Caco-2 (cell line): ENCODE data around the gene NRP1. TPM values are rescaled to one million over a fixed set of nuclear protein-coding genes. Genes with fewer than 3 reads are reported as not detected.

ENCODE experiments used
- BruUV-seq: library from RNA; stranded (reverse); fragments of 400-500 nt; replicated peaks from 2 replicates; lab custom pipeline; 2021; lab: Mats Ljungman, UMichigan
- CTCF ChIA-PET: fragments of 300-600 bp; sonication (Branson Sonifier 250); formaldehyde crosslinking; loops from one replicate; lab custom pipeline; 2022; ENCODE audit warnings: antibody characterized with exemption; lab: Charles Lee
- POLR2A ChIA-PET: fragments of 300-600 bp; sonication (Branson Sonifier 250); formaldehyde crosslinking; loops from one replicate; lab custom pipeline; 2022; ENCODE audit warnings: antibody characterized with exemption; lab: Charles Lee
- DNase-seq, 2 experiments: peaks; one replicate each; pipeline versions ENCODE4 v3.0.0 to v3.0.0-alpha.2; 2020 to 2022
- H3K27me3 ChIP-seq: replicated peaks from 2 replicates; pipeline ENCODE4 v1.6.0; 2011; ENCODE audit warnings: low read length; ENCODE audit not compliant: control insufficient read depth, insufficient read depth
- H3K36me3 ChIP-seq: 2 replicates; pipeline ENCODE4 v1.5.1; 2011; ENCODE audit warnings: low read length; ENCODE audit not compliant: control insufficient read depth, insufficient read depth
- H3K4me1 ChIP-seq: fragments of 250-450 bp; sonication (Bioruptor Pico); 2 replicates; pipeline ENCODE4 v1.5.1; 2020; ENCODE audit warnings: mild to moderate bottlenecking
- H3K4me3 ChIP-seq: 2 replicates; pipeline ENCODE4 v1.5.1; 2011; ENCODE audit warnings: low read depth, mild to moderate bottlenecking, control low read depth, low read length
- H3K9me3 ChIP-seq: fragments of 250-450 bp; sonication (Bioruptor Pico); 2 replicates; pipeline ENCODE4 v1.5.1; 2020; ENCODE audit warnings: mild to moderate bottlenecking, moderate library complexity
- H3K27ac Mint-ChIP-seq: one replicate; pipeline ENCODE4 v1.8.0; 2022; ENCODE audit warnings: mixed read lengths; ENCODE audit not compliant: unreplicated experiment
- H3K27me3 Mint-ChIP-seq: one replicate; pipeline ENCODE4 v1.8.0; 2022; ENCODE audit warnings: mixed read lengths; ENCODE audit not compliant: insufficient read depth, unreplicated experiment
- H3K36me3 Mint-ChIP-seq: one replicate; pipeline ENCODE4 v1.8.0; 2022; ENCODE audit warnings: mild to moderate bottlenecking, mixed read lengths; ENCODE audit not compliant: insufficient read depth, unreplicated experiment
- H3K4me1 Mint-ChIP-seq: one replicate; pipeline ENCODE4 v1.8.0; 2022; ENCODE audit warnings: low read depth, mixed read lengths; ENCODE audit not compliant: unreplicated experiment
- H3K4me3 Mint-ChIP-seq: one replicate; pipeline ENCODE4 v1.8.0; 2022; ENCODE audit warnings: mild to moderate bottlenecking, moderate library complexity, mixed read lengths; ENCODE audit not compliant: unreplicated experiment
- H3K9me3 Mint-ChIP-seq: one replicate; pipeline ENCODE4 v1.8.0; 2022; ENCODE audit warnings: mixed read lengths; ENCODE audit not compliant: unreplicated experiment
- intact Hi-C: fragments of 100-400 bp; cut with micrococcal nuclease; formaldehyde crosslinking; loops from one replicate; pipeline ENCODE4 v1.10.0; 2022; ENCODE audit not compliant: unreplicated experiment
- total RNA-seq: library from RNA; stranded (reverse); gene quantifications from 2 replicates; pipeline ENCODE4 v1.2.3, GENCODE V29; 2022
- TF ChIP-seq, protein P1 (sequence below), 2 experiments: fragments of 200-600 bp in 1 of 2; IDR thresholded peaks; 1 replicate in 1 of 2; 2 replicates in 1 of 2; pipeline versions ENCODE4 v1.5.1 to v1.8.0; 2011 to 2022; ENCODE audit warnings: antibody characterized with exemption in 1 of 2, control low read depth in 1 of 2, inconsistent platforms in 1 of 2, low read depth in 1 of 2, low read length in 1 of 2, mild to moderate bottlenecking in 1 of 2, moderate library complexity in 1 of 2; ENCODE audit not compliant: insufficient read depth in 1 of 2, severe bottlenecking in 1 of 2, unreplicated experiment in 1 of 2

NRP1 gene
- total RNA-seq, 1 experiment from 2014 or later: 123 TPM

- TF ChIP-seq, protein P1, sequence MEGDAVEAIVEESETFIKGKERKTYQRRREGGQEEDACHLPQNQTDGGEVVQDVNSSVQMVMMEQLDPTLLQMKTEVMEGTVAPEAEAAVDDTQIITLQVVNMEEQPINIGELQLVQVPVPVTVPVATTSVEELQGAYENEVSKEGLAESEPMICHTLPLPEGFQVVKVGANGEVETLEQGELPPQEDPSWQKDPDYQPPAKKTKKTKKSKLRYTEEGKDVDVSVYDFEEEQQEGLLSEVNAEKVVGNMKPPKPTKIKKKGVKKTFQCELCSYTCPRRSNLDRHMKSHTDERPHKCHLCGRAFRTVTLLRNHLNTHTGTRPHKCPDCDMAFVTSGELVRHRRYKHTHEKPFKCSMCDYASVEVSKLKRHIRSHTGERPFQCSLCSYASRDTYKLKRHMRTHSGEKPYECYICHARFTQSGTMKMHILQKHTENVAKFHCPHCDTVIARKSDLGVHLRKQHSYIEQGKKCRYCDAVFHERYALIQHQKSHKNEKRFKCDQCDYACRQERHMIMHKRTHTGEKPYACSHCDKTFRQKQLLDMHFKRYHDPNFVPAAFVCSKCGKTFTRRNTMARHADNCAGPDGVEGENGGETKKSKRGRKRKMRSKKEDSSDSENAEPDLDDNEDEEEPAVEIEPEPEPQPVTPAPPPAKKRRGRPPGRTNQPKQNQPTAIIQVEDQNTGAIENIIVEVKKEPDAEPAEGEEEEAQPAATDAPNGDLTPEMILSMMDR (IDR thresholded peaks at IDR 0.05; ENCODE audit: insufficient read depth in 1 of 2, low read depth in 1 of 2, low read length in 1 of 2, severe bottlenecking in 1 of 2, unreplicated experiment in 1 of 2): no peak
- POLR2A ChIA-PET: no interaction called here
- Mint-ChIP-seq H3K4me3 (no peak overlapping the region), H3K9me3 (no peaks in the 10 kb centered on the region), H3K27me3 (no peaks in the 10 kb centered on the region), H3K4me1 (peaks cover 35% of the 10 kb centered on the region), H3K27ac (peak overlapping the region; percentile 42), H3K36me3 (peaks cover 29% of the 10 kb centered on the region)
- no peak for DNase-seq
- peaks cover 34% of the 10 kb centered on the region for H3K4me1 ChIP-seq
- CTCF ChIA-PET: no interaction called here
- no peaks in the 10 kb centered on the region for H3K9me3 ChIP-seq
- BruUV-seq: no TSS peak
- H3K27me3 ChIP-seq: no peaks in the 10 kb centered on the region
- intact Hi-C loops: loop anchor here (5.0 kb wide), 1 partner anchor 806 kb away; no protein-coding TSS in a partner anchor
- no peaks in the 10 kb centered on the region for H3K36me3 ChIP-seq
- H3K4me3 ChIP-seq: no peak overlapping the region
These were observed 61.0 kb downstream of the NRP1 start for GRCh38 chr10:33273295-33274002.

DNA sequence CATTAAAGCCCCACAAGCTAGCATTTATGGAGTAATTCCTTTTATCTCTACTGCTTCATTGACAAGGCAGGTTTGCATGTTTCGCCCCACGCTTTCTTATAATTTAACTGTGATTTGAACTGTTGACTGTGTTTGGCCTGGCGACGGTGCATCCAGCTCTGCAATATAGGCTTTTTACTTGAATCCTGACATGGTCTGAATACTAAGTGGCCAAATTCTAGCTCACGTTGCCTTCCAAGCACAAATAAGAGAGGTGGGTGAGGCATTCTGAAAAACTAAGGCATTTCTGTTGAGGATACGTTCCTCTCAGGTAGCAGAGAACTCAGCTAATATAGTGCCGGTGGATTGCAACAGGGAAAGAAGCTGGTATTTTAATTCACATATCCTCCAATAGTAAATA, 61.8 kb downstream of the NRP1 start:
- H3K9me3 Mint-ChIP-seq: no peaks in the 10 kb centered on the region
- H3K27me3 Mint-ChIP-seq: no peaks in the 10 kb centered on the region
- TF ChIP-seq, protein P1 (IDR thresholded peaks at IDR 0.05; ENCODE audit: insufficient read depth in 1 of 2, low read depth in 1 of 2, low read length in 1 of 2, severe bottlenecking in 1 of 2, unreplicated experiment in 1 of 2): no peak
- ChIA-PET POLR2A (interaction anchor here (0.6 kb wide), 1 partner anchor 316 kb away, joined by 4 read pairs; no protein-coding TSS in a partner anchor), CTCF (no interaction called here)
- H3K4me3 Mint-ChIP-seq: no peak overlapping the region
- Histone ChIP-seq H3K36me3 (no peaks in the 10 kb centered on the region), H3K9me3 (no peaks in the 10 kb centered on the region), H3K4me3 (no peak overlapping the region), H3K4me1 (peaks cover 34% of the 10 kb centered on the region), H3K27me3 (no peaks in the 10 kb centered on the region)
- peaks cover 29% of the 10 kb centered on the region for H3K36me3 Mint-ChIP-seq
- DNase-seq: no peak
- peaks cover 31% of the 10 kb centered on the region for H3K4me1 Mint-ChIP-seq
- no peak overlapping the region for H3K27ac Mint-ChIP-seq
- BruUV-seq: no TSS peak
- intact Hi-C loops: loop anchor here (5.0 kb wide), 1 partner anchor 805 kb away; no protein-coding TSS in a partner anchor

- H3K4me1 ChIP-seq: peaks cover 34% of the 10 kb centered on the region
- no peaks in the 10 kb centered on the region for H3K9me3 ChIP-seq
- H3K4me3 Mint-ChIP-seq: no peak overlapping the region
- BruUV-seq: no TSS peak
- ChIA-PET POLR2A (interaction anchor here (0.6 kb wide), 1 partner anchor 316 kb away, joined by 4 read pairs; no protein-coding TSS in a partner anchor), CTCF (no interaction called here)
- TF ChIP-seq, protein P1 (IDR thresholded peaks at IDR 0.05; ENCODE audit: insufficient read depth in 1 of 2, low read depth in 1 of 2, low read length in 1 of 2, severe bottlenecking in 1 of 2, unreplicated experiment in 1 of 2): no peak
- no peaks in the 10 kb centered on the region for H3K27me3 ChIP-seq
- no peak for DNase-seq
- H3K36me3 Mint-ChIP-seq: peaks cover 29% of the 10 kb centered on the region
- intact Hi-C loops: loop anchor here (5.0 kb wide), 1 partner anchor 805 kb away; no protein-coding TSS in a partner anchor
- peaks cover 29% of the 10 kb centered on the region for H3K4me1 Mint-ChIP-seq
- H3K4me3 ChIP-seq: no peak overlapping the region
- H3K36me3 ChIP-seq: no peaks in the 10 kb centered on the region
- no peaks in the 10 kb centered on the region for H3K27me3 Mint-ChIP-seq
- H3K9me3 Mint-ChIP-seq: no peaks in the 10 kb centered on the region
- H3K27ac Mint-ChIP-seq: no peak overlapping the region
These were observed 62.4 kb downstream of the NRP1 start for GRCh38 chr10:33271969-33272583.
